Gastroesophageal sphincter (tissue), 4 donors: ENCODE data around the gene SERPINE3. TPM values are rescaled to one million over a fixed set of nuclear protein-coding genes. Genes with fewer than 3 reads are reported as not detected.

ENCODE experiments used
- ATAC-seq: fragments of 150-250 bp; one replicate; pipeline ENCODE4 v1.9.1; 2016; ENCODE audit warnings: mild to moderate bottlenecking, moderate library complexity
- H3K27ac ChIP-seq, 4 donors: fragments of 200-600 bp; sonication (generic) in 3 of 4; 1 replicate in 3 of 4; 2 replicates in 1 of 4; pipeline ENCODE4 v1.5.1; 2016 to 2019
- H3K27me3 ChIP-seq: fragments of 200-600 bp; sonication (generic); one replicate; pipeline ENCODE4 v1.5.1; 2019
- H3K36me3 ChIP-seq, 2 donors: fragments of 200-600 bp; sonication (generic); one replicate each; pipeline ENCODE4 v1.5.1; 2019; ENCODE audit warnings: control low read depth in 1 of 2
- H3K4me1 ChIP-seq, 3 donors: fragments of 200-600 bp; sonication (generic); 1 replicate in 2 of 3; 2 replicates in 1 of 3; pipeline ENCODE4 v1.5.1; 2016 to 2019; ENCODE audit warnings: control low read depth in 2 of 3
- H3K4me3 ChIP-seq, 2 donors: fragments of 200-600 bp; sonication (generic); one replicate each; pipeline ENCODE4 v1.5.1; 2019; ENCODE audit warnings: mild to moderate bottlenecking in 1 of 2, moderate library complexity in 1 of 2
- H3K9me3 ChIP-seq, 3 donors: fragments of 200-600 bp; sonication (generic); one replicate each; pipeline ENCODE4 v1.5.1; 2017 to 2019; ENCODE audit warnings: control low read depth in 2 of 3
- CTCF ChIP-seq, 4 experiments: fragments of 200-600 bp in 2 of 4; fragments of 450-650 bp in 2 of 4; sonication (generic) in 1 of 4; IDR thresholded peaks; one replicate each; pipeline ENCODE4 v1.5.1; 2017 to 2019; ENCODE audit warnings: antibody characterized with exemption in 4 of 4, mild to moderate bottlenecking in 2 of 4, moderate library complexity in 2 of 4
- EP300 ChIP-seq: sonication (generic); formaldehyde crosslinking; IDR thresholded peaks from one replicate; pipeline ENCODE4 v1.6.1; 2017; ENCODE audit warnings: antibody characterized with exemption, mild to moderate bottlenecking
- POLR2A ChIP-seq, 2 donors: fragments of 450-650 bp; IDR thresholded peaks; one replicate each; pipeline ENCODE4 v1.6.1; 2017; ENCODE audit warnings: antibody characterized with exemption in 2 of 2, mild to moderate bottlenecking in 2 of 2, moderate library complexity in 1 of 2
- POLR2AphosphoS5 ChIP-seq: sonication (generic); formaldehyde crosslinking; IDR thresholded peaks from one replicate; pipeline ENCODE4 v1.6.1; 2017; ENCODE audit warnings: antibody characterized with exemption
- WGBS, 2 donors: methylation state at CpG; one replicate each; pipeline ENCODE4 v1.1.5; 2018; ENCODE audit warnings: low coverage in 1 of 2; 5-methylcytosine and 5-hydroxymethylcytosine counted together
- total RNA-seq, 4 donors: library from RNA; depleted of rRNA; stranded (reverse); fragments of >200 nt; gene quantifications; one replicate each; pipeline ENCODE4 v1.1.0, GENCODE V29; 2016

The SERPINE3 gene
- total RNA-seq, 4 donors from 2014 or later, result 0.78 TPM; not detected in 3

- no peak overlapping the region for H3K4me3 ChIP-seq
- H3K36me3 ChIP-seq, result peaks cover 0 to 3% of the 10 kb centered on the region in 2 donors
- H3K27ac ChIP-seq, result no peak overlapping the region
- H3K27me3 ChIP-seq, result no peaks in the 10 kb centered on the region
- no peaks in the 10 kb centered on the region for H3K9me3 ChIP-seq
- H3K4me1 ChIP-seq, result peaks cover 0 to 18% (median 0%) of the 10 kb centered on the region in 3 donors
- no peak for ATAC-seq
- WGBS, 2 donors, result 73 to 74% methylated on average over 2 of the region's 2 CpGs
- no peak for TF ChIP-seq CTCF (IDR thresholded peaks at IDR 0.05)
- no peak for TF ChIP-seq POLR2AphosphoS5
- TF ChIP-seq POLR2A (IDR thresholded peaks at IDR 0.05), result no peak
- no peak for TF ChIP-seq EP300
Measured at GRCh38 chr13:51355217-51355616, 15.7 kb downstream of the SERPINE3 start.

GRCh38 chr13:51357928-51358595 lies 18.6 kb downstream of the SERPINE3 start:
- Histone ChIP-seq H3K27ac (peak overlapping the region in 1 of 4 donors; percentile 28), H3K4me1 (peaks cover 0 to 18% (median 0%) of the 10 kb centered on the region in 3 donors), H3K27me3 (no peaks in the 10 kb centered on the region), H3K36me3 (peaks cover 0 to 21% of the 10 kb centered on the region in 2 donors), H3K4me3 (no peak overlapping the region), H3K9me3 (no peaks in the 10 kb centered on the region)
- no peak for ATAC-seq
- TF ChIP-seq CTCF (IDR thresholded peaks at IDR 0.05) (no peak), POLR2AphosphoS5 (peak; percentile 18)
- 29 to 63% methylated on average over 5 of the region's 5 CpGs for WGBS, 2 donors

GRCh38 chr13:51359352-51359751 lies 19.9 kb downstream of the SERPINE3 start:
- Histone ChIP-seq H3K27ac (no peak overlapping the region), H3K4me1 (peaks cover 0 to 18% (median 0%) of the 10 kb centered on the region in 3 donors), H3K27me3 (no peaks in the 10 kb centered on the region), H3K9me3 (no peaks in the 10 kb centered on the region), H3K36me3 (peaks cover 0 to 28% of the 10 kb centered on the region in 2 donors), H3K4me3 (no peak overlapping the region)
- 92 to 100% methylated on average over 1 of the region's 1 CpG for WGBS, 2 donors
- no peak for ATAC-seq
- TF ChIP-seq POLR2AphosphoS5, result no peak
- TF ChIP-seq POLR2A (IDR thresholded peaks at IDR 0.05), result no peak
- no peak for TF ChIP-seq EP300
- no peak for TF ChIP-seq CTCF (IDR thresholded peaks at IDR 0.05)

- Histone ChIP-seq H3K4me3 (no peak overlapping the region), H3K4me1 (peaks cover 0 to 18% (median 0%) of the 10 kb centered on the region in 3 donors), H3K27ac (no peak overlapping the region), H3K36me3 (peaks cover 0 to 37% of the 10 kb centered on the region in 2 donors), H3K9me3 (no peaks in the 10 kb centered on the region), H3K27me3 (no peaks in the 10 kb centered on the region)
- 80 to 100% methylated on average over 1 of the region's 1 CpG for WGBS, 2 donors
- ATAC-seq, result no peak
- TF ChIP-seq EP300 (no peak), POLR2A (IDR thresholded peaks at IDR 0.05) (no peak), POLR2AphosphoS5 (no peak), CTCF (IDR thresholded peaks at IDR 0.05) (no peak)
Measured at GRCh38 chr13:51360489-51360888, 21.0 kb downstream of the SERPINE3 start.

GRCh38 chr13:51361106-51361505 lies 21.6 kb downstream of the SERPINE3 start:
- H3K27ac ChIP-seq, result no peak overlapping the region
- ATAC-seq, result no peak
- peaks cover 0 to 18% (median 0%) of the 10 kb centered on the region in 3 donors for H3K4me1 ChIP-seq
- H3K36me3 ChIP-seq, result peaks cover 0 to 43% of the 10 kb centered on the region in 2 donors
- H3K9me3 ChIP-seq, result no peaks in the 10 kb centered on the region
- H3K4me3 ChIP-seq, result no peak overlapping the region
- no peaks in the 10 kb centered on the region for H3K27me3 ChIP-seq
- TF ChIP-seq CTCF (IDR thresholded peaks at IDR 0.05) (no peak), POLR2A (IDR thresholded peaks at IDR 0.05) (no peak), POLR2AphosphoS5 (no peak), EP300 (no peak)
